Endodermal cell (in vitro differentiated cells): ENCODE results near the gene FAM3C. TPM values are rescaled to one million over a fixed set of nuclear protein-coding genes. Genes with fewer than 3 reads are reported as not detected.

Experiments
- DNase-seq: peaks from one replicate; pipeline ENCODE4 v3.0.0-alpha.2; 2017
- H3K27ac ChIP-seq: 2 replicates; pipeline ENCODE4 v1.5.1; 2013; ENCODE audit warnings: mild to moderate bottlenecking, low read depth, low read length, moderate library complexity
- H3K27me3 ChIP-seq: 2 replicates; pipeline ENCODE4 v1.6.1; 2013; ENCODE audit warnings: mild to moderate bottlenecking, low read length, moderate library complexity; ENCODE audit not compliant: insufficient read depth, control insufficient read depth, poor library complexity, severe bottlenecking
- H3K36me3 ChIP-seq: 2 replicates; pipeline ENCODE4 v1.7.0; 2013; ENCODE audit warnings: mild to moderate bottlenecking, low read length, moderate library complexity; ENCODE audit not compliant: control insufficient read depth, insufficient read depth
- H3K4me1 ChIP-seq: one replicate; pipeline ENCODE4 v1.7.0; 2013; ENCODE audit warnings: low read length; ENCODE audit not compliant: control insufficient read depth, insufficient read depth
- H3K4me3 ChIP-seq: 2 replicates; pipeline ENCODE4 v1.5.1; 2013; ENCODE audit warnings: mild to moderate bottlenecking, low read length, moderate library complexity
- H3K9ac ChIP-seq: 2 replicates; pipeline ENCODE4 v1.6.1; 2013; ENCODE audit warnings: mild to moderate bottlenecking, low read length, moderate library complexity; ENCODE audit not compliant: poor library complexity, severe bottlenecking; ENCODE audit errors: extremely low read depth
- H3K9me3 ChIP-seq: 2 replicates; pipeline ENCODE4 v1.6.1; 2013; ENCODE audit warnings: mild to moderate bottlenecking, low read length, moderate library complexity; ENCODE audit not compliant: control insufficient read depth
- H3K27ac Mint-ChIP-seq: 2 replicates; pipeline ENCODE4 v1.8.0; 2020; ENCODE audit warnings: mixed read lengths
- H3K27me3 Mint-ChIP-seq: 2 replicates; pipeline ENCODE4 v1.8.0; 2021; ENCODE audit warnings: mild to moderate bottlenecking, mixed read lengths; ENCODE audit not compliant: insufficient read depth
- H3K36me3 Mint-ChIP-seq: 2 replicates; pipeline ENCODE4 v1.8.0; 2020; ENCODE audit warnings: low read depth, mixed read lengths
- H3K4me1 Mint-ChIP-seq: 2 replicates; pipeline ENCODE4 v1.8.0; 2020; ENCODE audit warnings: mixed read lengths
- H3K4me3 Mint-ChIP-seq: 2 replicates; pipeline ENCODE4 v1.8.0; 2020; ENCODE audit warnings: mild to moderate bottlenecking, moderate library complexity, mixed read lengths
- H3K9me3 Mint-ChIP-seq: 2 replicates; pipeline ENCODE4 v1.8.0; 2020; ENCODE audit warnings: mild to moderate bottlenecking, mixed read lengths
- CTCF ChIP-seq: fragments of 200-600 bp; sonication (generic); conservative IDR thresholded peaks from 2 replicates; pipeline ENCODE4 v1.5.0; 2021; ENCODE audit warnings: antibody characterized with exemption, mild to moderate bottlenecking
- WGBS, 2 experiments: methylation state at CpG; one replicate each; pipeline versions ENCODE4 v1.1.5 to v1.1.7; 2013; ENCODE audit warnings: missing lambda C conversion rate in 2 of 2, mixed read lengths in 1 of 2; ENCODE audit not compliant: insufficient coverage in 1 of 2, insufficient read length in 1 of 2; 5-methylcytosine and 5-hydroxymethylcytosine counted together
- total RNA-seq, 2 donors: library from RNA; stranded (reverse); fragmentation: NEBNext Ultra II Directional in 1 of 2; extraction: Animal tissue kit (Norgen Biotek cat#: 25700) in 1 of 2; gene quantifications; 2 replicates in 1 of 2; 3 replicates in 1 of 2; pipeline ENCODE4 v1.2.1, GENCODE V29; 2021

Gene FAM3C
- total RNA-seq, 2 donors from 2014 or later, result 61.3 to 61.5 TPM

- no peaks in the 10 kb centered on the region for H3K36me3 Mint-ChIP-seq
- no peak overlapping the region for H3K27ac Mint-ChIP-seq
Observed at GRCh38 chr7:121419201-121420148, 23.4 kb upstream of the FAM3C start.

GRCh38 chr7:121416533-121416932, 20.4 kb upstream of the FAM3C start:
- Histone ChIP-seq H3K4me3 (no peak overlapping the region), H3K9ac (no peak overlapping the region), H3K36me3 (no peaks in the 10 kb centered on the region), H3K27me3 (peaks cover 5% of the 10 kb centered on the region), H3K9me3 (no peaks in the 10 kb centered on the region), H3K27ac (no peak overlapping the region), H3K4me1 (no peaks in the 10 kb centered on the region)
- no peak overlapping the region for H3K4me3 Mint-ChIP-seq
- no peaks in the 10 kb centered on the region for H3K36me3 Mint-ChIP-seq
- no peak overlapping the region for H3K27ac Mint-ChIP-seq
- WGBS, 2 experiments, result 85% methylated on average over 1 of the region's 1 CpG; no CpG with 5 or more reads in 1 of the 2 experiments
- no peak for DNase-seq
- no peak for TF ChIP-seq CTCF
- H3K27me3 Mint-ChIP-seq, result no peaks in the 10 kb centered on the region
- peaks cover under 1% of the 10 kb centered on the region for H3K4me1 Mint-ChIP-seq
- no peaks in the 10 kb centered on the region for H3K9me3 Mint-ChIP-seq

More at GRCh38 chr7:121419201-121420148, 23.4 kb upstream of the FAM3C start:
- Mint-ChIP-seq H3K27me3 (no peaks in the 10 kb centered on the region), H3K4me3 (no peak overlapping the region), H3K4me1 (no peaks in the 10 kb centered on the region), H3K9me3 (peaks cover 4% of the 10 kb centered on the region)
- Histone ChIP-seq H3K27ac (no peak overlapping the region), H3K4me1 (no peaks in the 10 kb centered on the region), H3K27me3 (no peaks in the 10 kb centered on the region), H3K9ac (no peak overlapping the region), H3K4me3 (no peak overlapping the region), H3K36me3 (no peaks in the 10 kb centered on the region), H3K9me3 (no peaks in the 10 kb centered on the region)
- no peak for TF ChIP-seq CTCF
- 69 to 87% methylated on average over 3 to 6 of the region's 6 CpGs for WGBS, 2 experiments
- DNase-seq, result no peak

- no peak overlapping the region for H3K9ac ChIP-seq
- peaks cover 4% of the 10 kb centered on the region for H3K4me1 Mint-ChIP-seq
- DNase-seq, result no peak
- H3K4me1 ChIP-seq, result no peaks in the 10 kb centered on the region
- no peak overlapping the region for H3K4me3 ChIP-seq
- no peaks in the 10 kb centered on the region for H3K27me3 Mint-ChIP-seq
- no peak overlapping the region for H3K27ac ChIP-seq
- H3K27ac Mint-ChIP-seq, result no peak overlapping the region
- no peaks in the 10 kb centered on the region for H3K9me3 Mint-ChIP-seq
- no peaks in the 10 kb centered on the region for H3K36me3 ChIP-seq
- H3K27me3 ChIP-seq, result peaks cover 5% of the 10 kb centered on the region
- 91% methylated on average over 1 of the region's 1 CpG; no CpG with 5 or more reads in 1 of the 2 experiments for WGBS, 2 experiments
- H3K4me3 Mint-ChIP-seq, result no peak overlapping the region
- no peaks in the 10 kb centered on the region for H3K36me3 Mint-ChIP-seq
- H3K9me3 ChIP-seq, result no peaks in the 10 kb centered on the region
- TF ChIP-seq CTCF, result no peak
Observed at GRCh38 chr7:121414436-121414835, 18.3 kb upstream of the FAM3C start.
